ENCODE measurements around the gene RBM23. TPM values are rescaled to one million over a fixed set of nuclear protein-coding genes. Genes with fewer than 3 reads are reported as not detected.

Gene RBM23
- total and polyA plus RNA-seq, 9 of the 15 experiments (the other 6 are each of a cell fraction or from before 2014, with no cell fraction given): 46.0 to 102 (median 58.5) TPM

DNA sequence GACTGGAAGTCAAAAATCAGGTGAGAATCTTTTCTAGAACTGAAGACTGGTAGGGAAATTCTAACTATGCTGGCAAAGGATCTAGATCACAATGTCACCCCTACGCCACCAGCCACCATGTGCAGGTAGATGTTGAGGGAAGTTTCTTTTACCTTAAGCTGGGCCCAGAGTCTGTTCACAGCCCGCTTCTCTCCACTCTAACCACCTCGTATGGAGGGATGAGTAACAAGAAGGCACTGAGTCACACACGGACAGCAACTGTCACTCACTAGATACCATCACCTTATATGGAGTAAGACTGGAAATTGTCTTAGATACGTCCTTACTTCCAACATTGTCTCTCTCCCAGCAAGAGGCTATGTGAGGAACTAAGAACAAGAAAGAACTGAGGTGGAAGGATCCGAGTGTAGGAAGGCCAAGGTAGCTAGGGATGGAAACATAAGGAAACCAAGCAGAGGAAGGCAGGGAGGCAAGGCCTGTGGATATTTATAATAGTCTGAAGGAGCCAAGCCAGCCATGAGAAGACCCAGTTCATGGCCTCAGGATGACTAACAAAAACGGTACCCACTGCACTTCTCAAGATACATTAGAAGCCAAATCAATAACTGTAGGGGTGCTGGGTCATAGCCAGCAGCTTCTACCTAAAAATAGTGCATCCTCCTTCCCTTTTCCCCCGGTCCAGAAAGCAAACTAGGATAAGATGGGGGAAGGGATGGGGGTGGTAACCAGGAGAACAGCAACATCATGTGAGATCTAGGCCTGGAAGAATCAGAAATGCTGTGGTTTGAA lies 20.5 kb downstream of the RBM23 start (continued):
- no peak for TF ChIP-seq BCLAF1 (IDR thresholded peaks at IDR 0.05; ENCODE audit: borderline replicate concordance in 1 of 2, control insufficient read depth in 1 of 2, low read depth in 2 of 2, low read length in 1 of 2)
- TF ChIP-seq CREB3L1 (IDR thresholded peaks at IDR 0.05; ENCODE audit: borderline replicate concordance, low read depth): no peak

GRCh38 chr14:22897357-22897756 lies 21.6 kb downstream of the RBM23 start:
- POLR2A ChIA-PET: interaction anchor here (0.6 to 2.5 kb wide), 3 partner anchors 15 to 429 kb away, joined by 3 to 7 read pairs (median 3); partner anchors contain the start of gene REM2
- peaks cover 32% of the 10 kb centered on the region for H3K36me3 ChIP-seq (ENCODE audit: control insufficient read depth, insufficient read depth, low read length)
- BruUV-seq (replicated peaks): no TSS peak
- ATAC-seq (peak; percentile 81), DNase-seq (ENCODE audit: extremely low read depth in 1 of 4, low spot score in 3 of 4) (peak; percentile 75 to 93 (median 81)), FAIRE-seq (peak; percentile 99)
- H4K20me1 ChIP-seq (replicated peaks; ENCODE audit: control insufficient read depth, insufficient read depth, low read length): no peaks in the 10 kb centered on the region
- H3K9me1 ChIP-seq (ENCODE audit: control insufficient read depth, insufficient read depth, low read length): peaks cover 3% of the 10 kb centered on the region
- WGBS (ENCODE audit: insufficient coverage, low coverage, missing lambda C conversion rate): 13% methylated on average over 1 of the region's 1 CpG
- CTCF ChIA-PET (ENCODE audit: low intra/inter-chr PET ratio): interaction anchor here (1.4 kb wide), 1 partner anchor 25 kb away, joined by 5 read pairs; no protein-coding TSS in a partner anchor
- no peak overlapping the region for H3K4me3 ChIP-seq
- no peaks in the 10 kb centered on the region for H3K9me3 ChIP-seq (replicated peaks; ENCODE audit: control insufficient read depth, insufficient read depth, low read depth, low read length)
- intact Hi-C loops (cut with micrococcal nuclease) (no loop called here), in situ Hi-C loops (cut with MboI) (no loop called here)
- peak overlapping the region in 1 of 2 experiments; percentile 21; a peak in 1 of 4 replicates for H3K9ac ChIP-seq (ENCODE audit: insufficient read depth in 1 of 2, low read depth in 2 of 2, low read length in 2 of 2)
- no peaks in the 10 kb centered on the region for H3K79me2 ChIP-seq (ENCODE audit: control insufficient read depth, insufficient read depth, low read length)
- H3K4me1 ChIP-seq (replicated peaks in 1 of 2; ENCODE audit: control insufficient read depth in 2 of 2, insufficient read depth in 2 of 2, low read length in 2 of 2): peaks cover 9 to 42% of the 10 kb centered on the region in 2 experiments; a peak in 3 of 5 replicates
- no peak overlapping the region for H2AFZ ChIP-seq (ENCODE audit: low read depth, low read length)
- no peaks in the 10 kb centered on the region for H3K27me3 ChIP-seq (ENCODE audit: control insufficient read depth in 2 of 2, insufficient read depth in 2 of 2, low read length in 2 of 2)
- H3K27ac ChIP-seq (ENCODE audit: extremely low read depth, low read depth, low read length): peak overlapping the region; percentile 65
- H3K4me2 ChIP-seq (ENCODE audit: insufficient read depth, low read length): peak overlapping the region; percentile 31; the same call in 1 of the 2 replicates
- TF ChIP-seq SMARCE1 (IDR thresholded peaks at IDR 0.05) (peak; percentile 75; the same call in 1 of the 2 replicates), NFIX (CRISPR knock-in tag; IDR thresholded peaks at IDR 0.05; ENCODE audit: low read depth) (no peak), MTA1 (IDR thresholded peaks at IDR 0.05; ENCODE audit: borderline replicate concordance) (peak; percentile 58; the same call in 1 of the 2 replicates), NFIC (IDR thresholded peaks at IDR 0.05) (peak; percentile 90), STAT5A (IDR thresholded peaks at IDR 0.05; ENCODE audit: borderline replicate concordance, low read length) (peak; percentile 88), NR2C1 (IDR thresholded peaks at IDR 0.05) (no peak; the same call in 1 of the 2 replicates), NR2C1 (tag; IDR thresholded peaks at IDR 0.05) (no peak), SNIP1 (IDR thresholded peaks at IDR 0.05; ENCODE audit: low read depth) (no peak)
- TF ChIP-seq, protein P1, sequence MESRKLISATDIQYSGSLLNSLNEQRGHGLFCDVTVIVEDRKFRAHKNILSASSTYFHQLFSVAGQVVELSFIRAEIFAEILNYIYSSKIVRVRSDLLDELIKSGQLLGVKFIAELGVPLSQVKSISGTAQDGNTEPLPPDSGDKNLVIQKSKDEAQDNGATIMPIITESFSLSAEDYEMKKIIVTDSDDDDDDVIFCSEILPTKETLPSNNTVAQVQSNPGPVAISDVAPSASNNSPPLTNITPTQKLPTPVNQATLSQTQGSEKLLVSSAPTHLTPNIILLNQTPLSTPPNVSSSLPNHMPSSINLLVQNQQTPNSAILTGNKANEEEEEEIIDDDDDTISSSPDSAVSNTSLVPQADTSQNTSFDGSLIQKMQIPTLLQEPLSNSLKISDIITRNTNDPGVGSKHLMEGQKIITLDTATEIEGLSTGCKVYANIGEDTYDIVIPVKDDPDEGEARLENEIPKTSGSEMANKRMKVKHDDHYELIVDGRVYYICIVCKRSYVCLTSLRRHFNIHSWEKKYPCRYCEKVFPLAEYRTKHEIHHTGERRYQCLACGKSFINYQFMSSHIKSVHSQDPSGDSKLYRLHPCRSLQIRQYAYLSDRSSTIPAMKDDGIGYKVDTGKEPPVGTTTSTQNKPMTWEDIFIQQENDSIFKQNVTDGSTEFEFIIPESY (CRISPR knock-in tag; IDR thresholded peaks at IDR 0.05): no peak

Data from K562 (cell line).